RWPE2 (cell line): ENCODE measurements around the gene ASB13.

Source experiments
- ATAC-seq: fragments of 200-7000 bp; cut with Tn5 transposase; 3 replicates; pipeline ENCODE4 v1.9.1; 2021; ENCODE audit warnings: low read depth
- DNase-seq: peaks from one replicate; pipeline ENCODE4 v3.0.0-alpha.2; 2020; ENCODE audit warnings: low spot score
- H3K27ac ChIP-seq: fragments of 450-650 bp; 2 replicates; pipeline ENCODE4 v1.5.1; 2017; ENCODE audit warnings: mild to moderate bottlenecking; ENCODE audit not compliant: poor library complexity, severe bottlenecking
- H3K27me3 ChIP-seq: fragments of 250-450 bp; sonication (Bioruptor Pico); 2 replicates; pipeline ENCODE4 v1.5.1; 2021; ENCODE audit warnings: mild to moderate bottlenecking, moderate library complexity; ENCODE audit not compliant: insufficient read depth, poor library complexity, severe bottlenecking
- H3K36me3 ChIP-seq: fragments of 250-450 bp; sonication (Bioruptor Pico); 2 replicates; pipeline ENCODE4 v1.5.1; 2020; ENCODE audit warnings: low read depth, mild to moderate bottlenecking, moderate library complexity
- H3K4me1 ChIP-seq: fragments of 250-450 bp; sonication (Bioruptor Pico); 2 replicates; pipeline ENCODE4 v1.5.1; 2021; ENCODE audit warnings: mild to moderate bottlenecking, moderate library complexity; ENCODE audit not compliant: insufficient read depth, poor library complexity, severe bottlenecking
- H3K4me3 ChIP-seq: fragments of 250-450 bp; sonication (Bioruptor Pico); 2 replicates; pipeline ENCODE4 v1.5.1; 2021; ENCODE audit warnings: mild to moderate bottlenecking, moderate library complexity; ENCODE audit not compliant: severe bottlenecking
- H3K9me3 ChIP-seq: fragments of 250-450 bp; sonication (Bioruptor Pico); 2 replicates; pipeline ENCODE4 v1.5.1; 2021; ENCODE audit warnings: mild to moderate bottlenecking, moderate library complexity; ENCODE audit not compliant: severe bottlenecking
- CTCF ChIP-seq: fragments of 450-650 bp; IDR thresholded peaks from one replicate; pipeline ENCODE4 v1.5.1; 2017; ENCODE audit warnings: mild to moderate bottlenecking, moderate library complexity; ENCODE audit not compliant: poor library complexity, severe bottlenecking

ASB13 gene

DNA sequence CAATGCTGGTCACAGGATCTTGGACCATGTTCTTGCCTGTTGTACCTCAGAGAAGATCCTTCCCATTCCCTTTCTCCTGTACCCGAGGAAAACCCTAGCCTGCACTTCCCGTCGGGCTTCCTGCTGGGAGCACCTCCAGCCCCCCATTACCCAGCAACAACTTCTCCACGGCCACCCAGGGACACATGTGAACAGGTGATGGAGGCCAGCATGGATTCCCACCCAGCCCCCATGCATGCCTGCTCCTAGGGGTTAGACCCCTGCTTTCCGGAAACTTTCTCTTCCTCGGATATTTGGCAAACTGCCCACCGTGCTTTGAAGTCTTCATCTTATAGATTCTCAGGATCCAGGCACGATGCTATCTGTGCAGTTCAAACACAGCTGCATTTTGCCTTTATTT lies 74.3 kb downstream of the ASB13 start:
- Histone ChIP-seq H3K4me1 (peaks cover 37% of the 10 kb centered on the region), H3K9me3 (no peaks in the 10 kb centered on the region), H3K27me3 (no peaks in the 10 kb centered on the region), H3K36me3 (no peaks in the 10 kb centered on the region), H3K4me3 (no peak overlapping the region), H3K27ac (peak overlapping the region; percentile 1)
- DNase-seq, result no peak
- TF ChIP-seq CTCF, result no peak
- ATAC-seq, result no peak

DNA sequence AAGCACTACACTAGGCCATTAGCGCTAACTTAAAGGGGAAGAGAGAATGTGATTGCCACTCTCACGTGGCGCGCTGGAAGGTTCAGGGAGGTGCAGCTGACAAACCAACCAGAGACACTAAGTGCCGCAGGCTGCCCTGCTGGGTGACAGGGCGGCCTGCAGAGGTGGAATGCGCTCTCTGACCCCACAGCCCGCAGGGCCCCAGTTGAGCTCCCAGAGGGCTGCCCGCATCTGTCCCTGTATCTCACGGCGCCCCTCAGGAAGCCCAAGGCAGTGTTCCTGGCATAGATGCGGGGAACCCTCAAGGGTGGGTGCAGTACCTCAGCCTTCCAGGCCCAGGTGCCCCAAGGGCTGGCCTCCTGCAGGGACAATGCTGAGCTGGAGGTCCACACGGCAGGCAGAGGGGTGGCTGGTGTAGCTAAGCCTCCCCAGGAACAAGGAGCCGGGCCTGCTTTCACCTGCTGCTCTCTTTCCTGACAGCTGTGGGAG lies 75.0 kb downstream of the ASB13 start:
- no peaks in the 10 kb centered on the region for H3K9me3 ChIP-seq
- peaks cover 30% of the 10 kb centered on the region for H3K4me1 ChIP-seq
- H3K27me3 ChIP-seq, result no peaks in the 10 kb centered on the region
- no peak for DNase-seq
- ATAC-seq, result no peak
- H3K4me3 ChIP-seq, result no peak overlapping the region
- H3K27ac ChIP-seq, result peak overlapping the region; percentile 61
- TF ChIP-seq CTCF, result no peak
- no peaks in the 10 kb centered on the region for H3K36me3 ChIP-seq

DNA sequence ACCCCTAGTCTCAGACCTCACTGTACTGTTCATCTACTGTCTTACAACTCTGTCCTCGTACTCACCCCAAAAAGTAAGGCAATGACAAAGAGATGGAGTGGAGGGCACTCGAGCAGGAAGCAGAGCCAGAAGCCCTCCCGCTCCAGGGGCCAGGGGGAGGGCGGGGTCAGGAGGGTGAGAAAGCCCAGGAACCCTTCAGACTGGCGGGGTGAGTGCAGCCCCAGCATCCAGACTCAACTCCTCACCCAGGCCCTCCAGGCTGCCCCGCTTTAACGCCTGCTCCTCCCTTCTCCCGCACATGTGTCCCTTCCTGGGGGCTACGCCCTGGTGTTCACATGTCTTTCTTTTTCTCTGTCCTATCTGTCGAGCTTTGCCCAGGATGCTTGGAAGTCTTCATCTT lies 75.6 kb downstream of the ASB13 start:
- no peak for TF ChIP-seq CTCF
- H3K27ac ChIP-seq, result peak overlapping the region; percentile 61
- H3K4me3 ChIP-seq, result no peak overlapping the region
- DNase-seq (no peak), ATAC-seq (no peak)
- H3K36me3 ChIP-seq, result no peaks in the 10 kb centered on the region
- H3K27me3 ChIP-seq, result no peaks in the 10 kb centered on the region
- no peaks in the 10 kb centered on the region for H3K9me3 ChIP-seq
- peaks cover 32% of the 10 kb centered on the region for H3K4me1 ChIP-seq

GRCh38 chr10:5589661-5590511 lies 76.5 kb downstream of the ASB13 start:
- TF ChIP-seq CTCF, result peak; percentile 20
- peak; percentile 22 for ATAC-seq
- H3K4me1 ChIP-seq, result peaks cover 31% of the 10 kb centered on the region
- no peak overlapping the region for H3K4me3 ChIP-seq
- H3K27ac ChIP-seq, result peak overlapping the region; percentile 61
- H3K9me3 ChIP-seq, result no peaks in the 10 kb centered on the region
- H3K27me3 ChIP-seq, result no peaks in the 10 kb centered on the region
- DNase-seq, result no peak
- no peaks in the 10 kb centered on the region for H3K36me3 ChIP-seq

GRCh38 chr10:5589011-5589660 lies 77.3 kb downstream of the ASB13 start:
- no peaks in the 10 kb centered on the region for H3K9me3 ChIP-seq
- no peak overlapping the region for H3K4me3 ChIP-seq
- H3K4me1 ChIP-seq, result peaks cover 36% of the 10 kb centered on the region
- no peaks in the 10 kb centered on the region for H3K27me3 ChIP-seq
- no peaks in the 10 kb centered on the region for H3K36me3 ChIP-seq
- no peak for TF ChIP-seq CTCF
- peak overlapping the region; percentile 61 for H3K27ac ChIP-seq
- ATAC-seq, result peak; percentile 13; the same call in 1 of the 3 replicates
- no peak for DNase-seq
